ENCODE measurements around the gene THAP7.
"Not testable (repeated sequence)": the region's sequence is repeated elsewhere in the genome, so short reads cannot be mapped to it uniquely, and the experiment has no call there.

THAP7 gene

DNA sequence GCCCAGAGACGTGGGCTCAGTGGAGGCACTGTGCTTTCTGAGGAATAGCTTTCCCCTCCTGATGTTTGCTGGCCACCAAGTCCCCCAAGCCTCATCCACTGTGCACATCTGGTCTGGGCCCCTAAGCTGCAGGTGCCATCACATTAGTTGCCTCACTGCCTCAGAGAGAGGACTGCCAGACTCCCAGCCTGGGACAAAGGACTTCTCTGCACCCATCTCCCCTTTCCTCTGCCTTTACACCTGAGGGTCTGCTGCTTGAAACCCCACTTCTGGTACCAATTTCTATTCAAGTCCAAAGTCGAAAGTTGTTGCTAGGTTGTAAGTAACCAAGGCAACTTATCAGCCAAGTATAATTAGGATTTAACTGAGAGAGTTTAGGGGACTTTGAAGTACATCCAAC is 23.5 kb downstream of the THAP7 start:
- DNase-seq (ENCODE audit: low spot score): no peak

DNA sequence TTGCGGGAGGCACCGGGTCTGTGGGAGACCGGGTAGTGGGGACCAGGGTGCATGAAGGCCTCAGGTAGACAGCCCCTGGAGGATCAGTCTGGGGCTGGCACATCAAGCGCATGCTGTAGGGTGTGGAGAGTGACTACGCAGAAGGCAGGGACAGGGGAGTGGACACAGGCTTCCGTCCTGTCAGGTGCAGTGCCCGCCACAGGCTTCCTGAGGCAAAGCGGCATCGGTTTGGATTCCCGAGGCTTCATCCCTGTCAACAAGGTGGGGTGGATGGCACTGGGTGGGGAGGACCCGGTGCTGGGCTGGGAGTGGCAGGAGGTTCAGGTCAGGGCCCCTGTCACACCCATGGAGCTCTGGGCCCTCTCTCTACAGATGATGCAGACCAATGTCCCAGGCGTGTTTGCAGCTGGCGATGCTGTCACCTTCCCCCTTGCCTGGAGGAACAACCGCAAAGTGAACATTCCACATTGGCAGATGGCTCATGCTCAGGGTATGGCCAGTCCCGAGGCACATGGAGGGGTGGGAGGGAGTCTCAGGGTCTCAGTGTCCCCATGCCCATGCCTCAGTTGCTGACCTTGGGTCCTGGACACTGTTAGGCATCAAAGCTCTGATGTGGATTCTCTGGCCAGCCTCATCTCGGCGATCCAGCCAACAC is 24.3 kb downstream of the THAP7 start:
- DNase-seq (ENCODE audit: low spot score): no peak

DNA sequence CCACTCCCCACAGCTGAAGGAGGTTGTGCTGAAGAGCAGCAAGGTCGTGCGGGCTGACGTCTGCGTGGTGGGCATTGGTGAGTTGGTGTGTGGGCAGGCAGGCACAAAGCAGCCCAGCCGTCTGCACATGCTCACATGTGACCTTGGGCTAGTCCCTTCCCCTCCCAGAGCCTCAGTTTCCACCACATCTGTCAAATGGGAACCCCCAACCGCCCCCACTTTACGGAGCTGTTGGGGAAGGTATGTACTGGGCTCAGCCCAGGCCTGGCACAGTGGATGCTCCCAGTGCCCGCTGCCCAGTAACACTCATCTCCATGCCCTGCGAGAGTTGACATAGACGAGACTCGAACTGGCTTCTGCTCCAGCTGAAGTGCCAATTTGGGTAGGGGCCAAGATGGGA is 24.9 kb downstream of the THAP7 start:
- DNase-seq (ENCODE audit: low spot score): no peak

DNA sequence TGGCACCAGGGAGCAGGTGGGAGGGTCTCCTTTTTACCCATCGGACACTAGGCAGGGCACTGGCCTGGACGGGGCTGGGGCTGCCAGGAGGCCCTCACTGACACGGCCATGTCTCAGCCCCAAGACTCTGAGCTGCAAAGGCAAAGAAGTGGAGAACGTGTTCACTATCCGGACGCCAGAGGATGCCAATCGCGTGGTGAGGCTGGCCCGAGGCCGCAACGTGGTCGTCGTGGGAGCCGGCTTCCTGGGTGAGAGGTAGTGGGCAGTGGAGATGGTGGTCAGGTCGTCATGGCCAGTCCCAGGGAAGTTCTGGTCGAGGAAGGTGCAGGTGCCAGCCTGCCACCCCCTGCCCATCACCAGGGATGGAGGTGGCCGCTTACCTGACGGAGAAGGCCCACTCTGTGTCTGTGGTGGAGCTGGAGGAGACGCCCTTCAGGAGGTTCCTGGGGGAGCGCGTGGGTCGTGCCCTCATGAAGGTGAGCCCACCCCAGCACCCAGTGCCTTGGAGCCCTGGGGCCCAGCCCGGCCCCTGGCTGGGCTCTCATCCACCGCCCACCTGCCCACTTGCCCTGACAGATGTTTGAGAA is 25.5 kb downstream of the THAP7 start:
- no peak for DNase-seq (ENCODE audit: low spot score)

GRCh38 chr22:20975541-20976290 is 26.2 kb downstream of the THAP7 start:
- no peak for DNase-seq (ENCODE audit: low spot score)

GRCh38 chr22:20974336-20974955 is 27.5 kb downstream of the THAP7 start:
- DNase-seq (ENCODE audit: low spot score): no peak

DNA sequence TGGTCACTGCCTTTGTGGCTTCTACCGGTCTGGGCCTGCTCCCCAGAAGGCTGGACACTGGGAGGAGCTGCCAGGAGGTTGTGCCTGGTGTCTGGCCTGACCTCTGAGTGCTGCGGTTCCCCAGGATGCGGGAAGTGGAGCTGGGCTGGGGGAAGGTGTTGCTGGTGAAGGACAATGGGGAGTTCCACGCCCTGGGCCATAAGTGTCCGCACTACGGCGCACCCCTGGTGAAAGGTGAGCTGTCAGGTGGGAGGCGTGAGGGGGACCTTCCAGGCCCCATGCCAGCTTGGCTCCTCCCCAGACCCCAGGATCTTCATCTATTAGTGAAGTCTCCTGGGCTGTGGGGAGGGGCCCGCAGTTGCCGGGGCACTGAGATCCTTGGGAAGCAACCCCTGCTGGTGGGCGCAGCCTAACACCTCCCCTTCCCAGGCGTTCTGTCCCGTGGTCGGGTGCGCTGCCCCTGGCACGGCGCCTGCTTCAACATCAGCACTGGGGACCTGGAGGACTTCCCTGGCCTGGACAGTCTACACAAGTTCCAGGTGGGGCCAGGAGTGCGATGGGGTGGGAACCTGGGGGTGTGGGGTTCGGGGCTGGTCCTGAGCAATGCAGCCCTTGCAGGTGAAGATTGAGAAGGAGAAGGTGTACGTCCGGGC is 28.2 kb downstream of the THAP7 start:
- DNase-seq (ENCODE audit: low spot score): no peak

DNA sequence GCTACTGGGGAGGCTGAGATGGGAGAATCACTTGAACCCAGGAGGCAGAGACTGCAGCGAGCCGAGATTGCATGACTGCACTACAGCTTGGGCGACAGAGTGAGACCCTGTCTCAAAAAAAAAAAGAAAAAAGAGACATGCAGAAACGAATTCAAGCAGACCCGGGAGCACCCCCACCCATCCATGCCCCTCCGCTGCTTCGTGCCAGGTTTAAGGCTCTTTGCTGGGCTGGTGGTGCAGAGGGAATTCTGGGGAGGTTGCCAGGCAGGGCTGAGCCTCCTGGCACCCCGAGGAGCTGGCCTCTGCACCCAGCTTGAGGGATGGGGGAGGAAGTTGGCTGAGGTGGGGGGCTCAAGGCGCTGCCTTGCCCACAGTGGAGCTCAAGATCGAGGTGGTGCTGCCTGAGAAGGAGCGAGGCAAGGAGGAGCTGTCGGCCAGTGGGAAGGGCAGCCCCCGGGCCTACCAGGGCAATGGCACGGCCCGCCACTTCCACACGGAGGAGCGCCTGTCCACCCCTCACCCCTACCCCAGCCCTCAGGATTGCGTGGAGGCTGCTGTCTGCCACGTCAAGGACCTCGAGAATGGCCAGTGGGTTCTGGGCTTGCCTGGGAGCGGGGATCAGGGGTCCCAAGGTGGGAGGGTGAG is 28.9 kb downstream of the THAP7 start:
- no peak for DNase-seq (ENCODE audit: low spot score)

DNA sequence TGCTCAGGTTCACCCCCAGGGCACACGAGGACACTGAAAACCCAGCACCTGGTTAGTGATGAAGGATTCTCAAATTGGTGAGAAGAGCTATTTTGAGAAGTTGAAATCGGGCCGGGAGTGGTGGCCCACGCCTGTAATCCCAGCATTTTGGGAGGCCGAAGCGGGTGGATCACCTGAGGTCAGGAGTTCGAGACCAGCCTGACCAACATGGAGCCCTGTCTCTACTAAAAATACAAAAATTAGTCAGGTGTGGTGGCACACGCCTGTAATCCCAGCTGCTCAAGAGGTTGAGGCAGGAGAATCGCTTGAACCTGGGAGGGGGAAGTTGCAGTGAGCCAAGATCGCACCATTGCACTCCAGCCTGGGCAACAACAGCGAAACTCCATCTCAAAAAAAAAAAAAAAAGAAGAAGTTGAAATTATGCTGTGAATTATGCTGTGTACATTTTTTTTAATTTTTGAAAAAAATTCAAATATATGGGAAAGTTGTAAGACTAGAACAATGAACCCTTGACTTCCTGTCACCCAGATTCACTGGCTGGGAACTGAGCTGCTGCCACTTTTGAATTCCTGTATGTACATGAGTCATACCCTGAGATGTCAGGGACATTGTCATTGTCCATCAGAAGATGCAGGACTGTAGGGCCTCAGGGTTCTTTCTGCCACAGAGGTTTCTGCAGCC is 29.8 kb downstream of the THAP7 start:
- not testable (repeated sequence) for DNase-seq (ENCODE audit: low spot score)

DNA sequence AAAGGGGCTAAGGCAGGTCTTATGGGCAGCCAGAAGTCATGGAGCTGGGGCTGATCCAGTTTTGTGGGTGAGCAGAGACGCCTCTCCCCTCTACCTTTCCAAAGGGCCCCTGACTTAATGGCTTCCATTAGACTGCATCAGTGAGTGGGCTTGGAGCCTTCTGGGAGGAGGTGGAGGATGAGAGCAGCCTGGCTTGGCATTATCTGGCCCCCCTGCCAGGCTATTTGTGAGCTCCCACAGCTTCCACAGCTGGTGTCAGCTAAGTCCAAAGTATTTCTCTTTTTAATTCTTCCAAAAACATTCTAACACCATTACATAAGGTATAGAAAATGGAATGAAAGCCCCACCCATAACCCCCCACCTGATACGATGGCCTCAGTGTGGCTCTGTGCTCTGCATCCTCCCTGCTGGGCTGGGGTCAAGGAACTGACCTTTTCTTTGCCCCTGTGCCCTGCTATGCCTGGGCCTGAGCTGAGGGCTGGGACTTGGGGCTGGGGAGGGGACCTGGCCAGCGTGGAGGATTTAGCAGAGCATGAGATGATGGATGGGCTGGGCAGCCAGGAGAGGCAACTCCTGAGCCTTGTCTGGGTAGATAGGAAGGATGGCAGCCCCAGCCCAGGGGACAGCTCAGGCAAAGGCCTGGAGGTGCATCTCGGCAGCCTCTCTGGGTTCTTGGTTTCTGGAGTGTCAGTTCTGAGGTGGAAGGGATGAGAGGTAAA is 30.8 kb downstream of the THAP7 start:
- DNase-seq (ENCODE audit: low spot score): no peak

GRCh38 chr22:20968281-20968977 is 33.5 kb downstream of the THAP7 start:
- no peak for DNase-seq (ENCODE audit: low spot score)

DNA sequence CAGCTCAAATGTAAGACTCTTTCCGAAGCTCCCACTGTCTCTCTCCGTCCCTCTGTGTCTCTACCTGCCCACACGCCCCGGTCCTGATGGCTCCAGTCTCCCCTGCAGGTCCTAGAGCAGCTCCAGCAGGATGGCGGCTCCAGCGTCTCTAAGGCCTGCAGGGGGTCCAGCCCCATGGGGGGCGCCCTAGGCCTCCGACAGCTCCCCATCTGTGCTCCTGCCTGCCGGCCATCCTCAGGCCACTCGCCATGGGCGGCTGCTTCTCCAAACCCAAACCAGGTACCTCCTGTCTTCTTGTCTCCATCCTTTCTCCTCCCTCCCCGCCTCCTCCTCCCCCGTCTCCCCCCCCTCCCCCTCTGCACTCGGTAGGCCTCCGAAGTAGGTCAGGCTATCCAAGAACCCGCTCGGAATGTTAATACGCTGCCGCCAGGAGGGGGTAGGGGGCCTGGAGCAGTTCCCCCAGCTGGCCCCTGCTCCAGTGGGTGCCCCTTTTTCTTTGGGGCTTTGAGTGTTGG is 34.2 kb downstream of the THAP7 start:
- no peak for DNase-seq (ENCODE audit: low spot score)

- DNase-seq (ENCODE audit: low spot score): no peak
These were observed 34.8 kb downstream of the THAP7 start, which contains the start of gene AIFM3 for GRCh38 chr22:20966883-20967696. AIFM3 (plus strand) TSS chr22:20967255; CDS start chr22:20967945, 690 bp downstream.

DNA sequence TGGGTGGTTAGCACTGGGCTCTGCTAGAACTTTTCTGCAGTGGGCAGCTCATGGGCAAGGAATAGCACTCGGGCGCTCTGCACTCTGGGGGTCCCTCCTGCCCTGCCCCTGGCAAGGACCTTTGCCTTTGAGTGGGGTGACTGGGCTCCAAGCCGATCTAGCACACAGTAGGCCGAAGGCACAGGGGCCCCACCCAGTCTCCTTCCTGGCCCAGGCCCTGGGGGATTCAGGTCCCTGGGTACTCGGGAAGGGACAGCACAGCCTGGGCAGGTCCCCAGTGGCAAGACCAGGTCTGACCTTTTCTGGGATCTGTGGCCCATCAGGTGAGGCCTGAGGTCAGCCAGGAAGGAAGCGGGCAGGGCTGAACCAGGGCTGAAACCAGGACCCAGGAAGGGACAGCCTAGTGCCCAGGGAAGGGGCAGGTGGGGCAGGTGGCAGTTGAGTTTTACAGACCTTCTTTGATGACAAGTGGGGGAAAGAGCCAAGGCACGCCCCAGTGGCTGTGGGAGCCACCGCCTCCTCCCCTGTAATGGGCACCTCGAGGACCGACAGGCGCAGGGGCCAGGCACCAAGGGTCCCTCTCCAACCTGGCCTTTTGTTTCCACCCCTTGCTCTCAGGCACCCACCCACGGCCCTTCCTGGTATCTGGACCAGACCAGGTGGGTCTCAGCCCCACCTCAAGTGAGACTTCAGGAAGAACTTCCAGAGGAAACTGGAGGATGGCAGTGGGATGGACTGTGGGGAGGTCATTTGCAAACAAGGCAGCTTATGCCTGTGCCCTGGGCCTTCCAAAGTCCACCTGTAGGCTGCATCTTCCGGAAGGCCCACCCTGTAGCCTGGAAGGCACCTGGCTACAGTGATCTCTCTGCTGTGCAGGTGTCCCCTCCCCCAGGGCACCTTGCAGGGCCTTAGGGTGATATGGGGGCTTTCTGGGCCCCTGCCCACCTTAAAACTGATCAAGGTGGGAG is 35.7 kb downstream of the THAP7 start:
- no peak for DNase-seq (ENCODE audit: low spot score)

GRCh38 chr22:20965104-20965887 is 36.6 kb downstream of the THAP7 start:
- DNase-seq (ENCODE audit: low spot score): no peak

GRCh38 chr22:20964799-20965103 is 37.2 kb downstream of the THAP7 start:
- no peak for DNase-seq (ENCODE audit: low spot score)

Data from activated CD4-positive, alpha-beta T cell treated with anti-CD3 and anti-CD28 coated beads, Interleukin-2, Interleukin-4, amounts not matched to agents 100 ng/mL and 50 ng/mL, durations not matched to agents 16 hours and 8 hours (primary cell).